Measurements from ENCODE around the gene FAM53A. TPM values are rescaled to one million over a fixed set of nuclear protein-coding genes. Genes with fewer than 3 reads are reported as not detected.
"Not testable (repeated sequence)": the region's sequence is repeated elsewhere in the genome, so short reads cannot be mapped to it uniquely, and the experiment has no call there.

FAM53A gene
- total and polyA plus RNA-seq, 4 donors = 1.1 to 3.5 (median 2.4) TPM

GRCh38 chr4:1609901-1610790, 74.0 kb downstream of the FAM53A start:
- Histone ChIP-seq H3K9me3 (ENCODE audit: control insufficient read depth, insufficient read depth, low read length) (no peaks in the 10 kb centered on the region), H3K36me3 (ENCODE audit: control insufficient read depth, insufficient read depth, low read length) (peaks cover 2% of the 10 kb centered on the region), H3K27ac (ENCODE audit: low read depth, low read length) (no peak overlapping the region), H3K27me3 (ENCODE audit: control insufficient read depth, insufficient read depth, low read length) (peaks cover 6% of the 10 kb centered on the region), H3K4me3 (ENCODE audit: low read depth, low read length) (no peak overlapping the region), H3K4me1 (ENCODE audit: control insufficient read depth, insufficient read depth, low read length) (peaks cover 11% of the 10 kb centered on the region)
- DNase-seq (ENCODE audit: low read depth in 4 of 6, low spot score in 6 of 6) = no peak
- 86% methylated on average over 22 of the region's 27 CpGs for WGBS (ENCODE audit: insufficient coverage)

GRCh38 chr4:1608821-1609500, 75.2 kb downstream of the FAM53A start:
- H3K27ac ChIP-seq (ENCODE audit: low read depth, low read length) = no peak overlapping the region
- H3K9me3 ChIP-seq (ENCODE audit: control insufficient read depth, insufficient read depth, low read length) = no peaks in the 10 kb centered on the region
- 49% methylated on average over 16 of the region's 17 CpGs for WGBS (ENCODE audit: insufficient coverage)
- peaks cover 11% of the 10 kb centered on the region for H3K4me1 ChIP-seq (ENCODE audit: control insufficient read depth, insufficient read depth, low read length)
- peaks cover 16% of the 10 kb centered on the region for H3K27me3 ChIP-seq (ENCODE audit: control insufficient read depth, insufficient read depth, low read length)
- H3K36me3 ChIP-seq (ENCODE audit: control insufficient read depth, insufficient read depth, low read length) = peaks cover 3% of the 10 kb centered on the region
- DNase-seq (ENCODE audit: low read depth in 4 of 6, low spot score in 6 of 6) = peak in 2 of 6 donors; percentile 9 to 76
- no peak overlapping the region for H3K4me3 ChIP-seq (ENCODE audit: low read depth, low read length)

- H3K9me3 ChIP-seq (ENCODE audit: control insufficient read depth, insufficient read depth, low read length) = no peaks in the 10 kb centered on the region
- H3K4me3 ChIP-seq (ENCODE audit: low read depth, low read length) = no peak overlapping the region
- 69% methylated on average over 21 of the region's 24 CpGs for WGBS (ENCODE audit: insufficient coverage)
- no peak for DNase-seq (ENCODE audit: low read depth in 4 of 6, low spot score in 6 of 6)
- peaks cover 20% of the 10 kb centered on the region for H3K27me3 ChIP-seq (ENCODE audit: control insufficient read depth, insufficient read depth, low read length)
- peaks cover 11% of the 10 kb centered on the region for H3K4me1 ChIP-seq (ENCODE audit: control insufficient read depth, insufficient read depth, low read length)
- H3K36me3 ChIP-seq (ENCODE audit: control insufficient read depth, insufficient read depth, low read length) = peaks cover 5% of the 10 kb centered on the region
- H3K27ac ChIP-seq (ENCODE audit: low read depth, low read length) = no peak overlapping the region
These were observed 75.8 kb downstream of the FAM53A start for GRCh38 chr4:1608196-1608820.

- WGBS (ENCODE audit: insufficient coverage) = 89% methylated on average over 19 of the region's 23 CpGs
- not testable (repeated sequence) for H3K27ac ChIP-seq (ENCODE audit: low read depth, low read length); H3K36me3 ChIP-seq (ENCODE audit: control insufficient read depth, insufficient read depth, low read length); DNase-seq (ENCODE audit: low read depth in 4 of 6, low spot score in 6 of 6); H3K9me3 ChIP-seq (ENCODE audit: control insufficient read depth, insufficient read depth, low read length); H3K4me3 ChIP-seq (ENCODE audit: low read depth, low read length)
- H3K4me1 ChIP-seq (ENCODE audit: control insufficient read depth, insufficient read depth, low read length) = peaks cover 11% of the 10 kb centered on the region
- H3K27me3 ChIP-seq (ENCODE audit: control insufficient read depth, insufficient read depth, low read length) = peaks cover 25% of the 10 kb centered on the region
These were observed 76.5 kb downstream of the FAM53A start for GRCh38 chr4:1607436-1608195.

- peaks cover 25% of the 10 kb centered on the region for H3K27me3 ChIP-seq (ENCODE audit: control insufficient read depth, insufficient read depth, low read length)
- WGBS (ENCODE audit: insufficient coverage) = 41% methylated on average over 19 of the region's 19 CpGs
- peak in 2 of 6 donors; percentile 27 to 73 for DNase-seq (ENCODE audit: low read depth in 4 of 6, low spot score in 6 of 6)
- no peaks in the 10 kb centered on the region for H3K9me3 ChIP-seq (ENCODE audit: control insufficient read depth, insufficient read depth, low read length)
- H3K27ac ChIP-seq (ENCODE audit: low read depth, low read length) = no peak overlapping the region
- peaks cover 4% of the 10 kb centered on the region for H3K36me3 ChIP-seq (ENCODE audit: control insufficient read depth, insufficient read depth, low read length)
- peaks cover 11% of the 10 kb centered on the region for H3K4me1 ChIP-seq (ENCODE audit: control insufficient read depth, insufficient read depth, low read length)
- H3K4me3 ChIP-seq (ENCODE audit: low read depth, low read length) = no peak overlapping the region
These were observed 79.4 kb downstream of the FAM53A start for GRCh38 chr4:1604706-1605205.

GRCh38 chr4:1604181-1604705, 79.9 kb downstream of the FAM53A start:
- H3K4me3 ChIP-seq (ENCODE audit: low read depth, low read length) = no peak overlapping the region
- peaks cover 7% of the 10 kb centered on the region for H3K36me3 ChIP-seq (ENCODE audit: control insufficient read depth, insufficient read depth, low read length)
- DNase-seq (ENCODE audit: low read depth in 4 of 6, low spot score in 6 of 6) = no peak
- 58% methylated on average over 23 of the region's 23 CpGs for WGBS (ENCODE audit: insufficient coverage)
- no peak overlapping the region for H3K27ac ChIP-seq (ENCODE audit: low read depth, low read length)
- peaks cover 25% of the 10 kb centered on the region for H3K27me3 ChIP-seq (ENCODE audit: control insufficient read depth, insufficient read depth, low read length)
- H3K9me3 ChIP-seq (ENCODE audit: control insufficient read depth, insufficient read depth, low read length) = no peaks in the 10 kb centered on the region
- H3K4me1 ChIP-seq (ENCODE audit: control insufficient read depth, insufficient read depth, low read length) = peaks cover 11% of the 10 kb centered on the region

GRCh38 chr4:1603413-1604135, 80.5 kb downstream of the FAM53A start:
- H3K9me3 ChIP-seq (ENCODE audit: control insufficient read depth, insufficient read depth, low read length) = no peaks in the 10 kb centered on the region
- no peak for DNase-seq (ENCODE audit: low read depth in 4 of 6, low spot score in 6 of 6)
- peaks cover 7% of the 10 kb centered on the region for H3K36me3 ChIP-seq (ENCODE audit: control insufficient read depth, insufficient read depth, low read length)
- H3K27me3 ChIP-seq (ENCODE audit: control insufficient read depth, insufficient read depth, low read length) = peaks cover 25% of the 10 kb centered on the region
- H3K4me3 ChIP-seq (ENCODE audit: low read depth, low read length) = no peak overlapping the region
- H3K27ac ChIP-seq (ENCODE audit: low read depth, low read length) = no peak overlapping the region
- WGBS (ENCODE audit: insufficient coverage) = 76% methylated on average over 14 of the region's 17 CpGs
- peaks cover 5% of the 10 kb centered on the region for H3K4me1 ChIP-seq (ENCODE audit: control insufficient read depth, insufficient read depth, low read length)

GRCh38 chr4:1602655-1603412, 81.3 kb downstream of the FAM53A start:
- H3K27ac ChIP-seq (ENCODE audit: low read depth, low read length) = no peak overlapping the region
- WGBS (ENCODE audit: insufficient coverage) = 64% methylated on average over 43 of the region's 43 CpGs
- H3K4me1 ChIP-seq (ENCODE audit: control insufficient read depth, insufficient read depth, low read length) = no peaks in the 10 kb centered on the region
- no peaks in the 10 kb centered on the region for H3K9me3 ChIP-seq (ENCODE audit: control insufficient read depth, insufficient read depth, low read length)
- H3K36me3 ChIP-seq (ENCODE audit: control insufficient read depth, insufficient read depth, low read length) = peaks cover 7% of the 10 kb centered on the region
- no peak for DNase-seq (ENCODE audit: low read depth in 4 of 6, low spot score in 6 of 6)
- H3K27me3 ChIP-seq (ENCODE audit: control insufficient read depth, insufficient read depth, low read length) = peaks cover 23% of the 10 kb centered on the region
- no peak overlapping the region for H3K4me3 ChIP-seq (ENCODE audit: low read depth, low read length)
